ENCODE results near the gene PRR23E.

PRR23E gene

DNA sequence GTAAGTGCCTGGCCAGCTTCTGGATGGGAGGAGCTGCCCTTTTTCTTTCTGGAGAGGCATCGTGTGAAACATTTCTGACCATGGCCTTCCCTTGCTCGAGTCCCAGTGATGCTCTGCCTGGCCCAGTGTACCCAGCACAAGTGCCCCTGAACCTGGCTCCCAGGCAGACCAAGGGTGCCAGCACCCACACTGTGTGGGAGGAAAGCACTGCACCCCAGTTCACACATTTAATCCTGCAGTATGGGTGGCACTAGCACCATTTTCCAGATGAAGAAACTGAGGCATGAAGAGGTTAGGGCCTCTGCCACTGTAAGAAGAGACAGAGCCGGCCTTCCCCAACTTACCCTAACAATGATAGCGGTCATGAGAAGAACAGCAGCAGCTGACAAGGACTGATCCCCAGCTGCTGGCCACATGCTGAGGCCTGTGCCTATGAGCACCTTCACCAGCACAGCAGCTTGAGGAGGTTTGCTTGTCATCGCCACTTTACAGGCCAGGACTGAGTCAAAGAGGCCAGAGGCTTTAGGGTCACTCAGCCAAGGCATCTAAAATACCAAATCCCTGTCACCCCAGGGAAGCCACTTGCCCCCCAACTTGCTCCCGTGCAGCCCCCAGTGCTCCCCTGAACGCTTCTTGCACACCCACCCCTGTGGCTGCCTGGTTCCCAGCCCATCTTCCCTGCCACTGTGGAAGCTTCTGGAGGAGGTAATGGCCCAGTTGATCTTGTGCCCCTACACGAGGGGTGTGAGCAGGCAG, 15.0 kb downstream of the PRR23E start:
- in situ Hi-C loops (cut with HindIII; ENCODE audit: low sequenced_read_pairs) = no loop called here
- TF ChIP-seq, protein P1, sequence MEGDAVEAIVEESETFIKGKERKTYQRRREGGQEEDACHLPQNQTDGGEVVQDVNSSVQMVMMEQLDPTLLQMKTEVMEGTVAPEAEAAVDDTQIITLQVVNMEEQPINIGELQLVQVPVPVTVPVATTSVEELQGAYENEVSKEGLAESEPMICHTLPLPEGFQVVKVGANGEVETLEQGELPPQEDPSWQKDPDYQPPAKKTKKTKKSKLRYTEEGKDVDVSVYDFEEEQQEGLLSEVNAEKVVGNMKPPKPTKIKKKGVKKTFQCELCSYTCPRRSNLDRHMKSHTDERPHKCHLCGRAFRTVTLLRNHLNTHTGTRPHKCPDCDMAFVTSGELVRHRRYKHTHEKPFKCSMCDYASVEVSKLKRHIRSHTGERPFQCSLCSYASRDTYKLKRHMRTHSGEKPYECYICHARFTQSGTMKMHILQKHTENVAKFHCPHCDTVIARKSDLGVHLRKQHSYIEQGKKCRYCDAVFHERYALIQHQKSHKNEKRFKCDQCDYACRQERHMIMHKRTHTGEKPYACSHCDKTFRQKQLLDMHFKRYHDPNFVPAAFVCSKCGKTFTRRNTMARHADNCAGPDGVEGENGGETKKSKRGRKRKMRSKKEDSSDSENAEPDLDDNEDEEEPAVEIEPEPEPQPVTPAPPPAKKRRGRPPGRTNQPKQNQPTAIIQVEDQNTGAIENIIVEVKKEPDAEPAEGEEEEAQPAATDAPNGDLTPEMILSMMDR (IDR thresholded peaks at IDR 0.05; ENCODE audit: low read depth, low read length) = no peak
- H3K4me3 ChIP-seq (ENCODE audit: low read depth, low read length) = no peak overlapping the region
- no peak for DNase-seq (ENCODE audit: low read depth, low spot score)

DNA sequence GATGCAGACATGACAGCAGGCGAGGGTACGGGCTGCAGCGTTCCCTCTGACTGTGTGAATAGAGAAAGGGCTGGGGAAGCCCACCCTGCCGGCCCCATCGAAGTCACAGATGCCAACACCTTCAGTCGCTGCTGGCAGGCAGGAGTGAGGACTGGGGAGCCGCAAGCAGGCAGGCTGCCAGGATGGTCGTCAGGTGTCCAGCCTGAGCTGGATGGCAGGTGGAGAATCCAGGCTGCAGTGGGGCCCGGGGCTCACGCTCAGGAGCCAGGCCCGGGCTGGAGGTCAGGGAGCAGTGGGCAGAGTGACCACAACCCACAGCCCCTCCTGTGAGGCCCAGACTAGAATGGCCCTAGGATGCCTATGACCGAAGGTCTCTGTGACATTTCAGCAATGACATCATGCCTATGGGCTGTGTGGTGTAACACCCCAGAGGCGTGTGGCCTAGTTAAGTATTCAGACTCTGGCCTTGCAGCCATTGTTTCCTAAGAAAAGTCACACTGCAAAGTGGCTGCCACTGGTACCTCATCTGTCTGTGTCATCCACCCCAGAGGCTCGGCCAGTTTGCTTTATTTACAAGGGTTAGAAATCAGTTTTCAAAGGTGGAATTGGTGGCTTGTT, 15.7 kb downstream of the PRR23E start:
- in situ Hi-C loops (cut with HindIII; ENCODE audit: low sequenced_read_pairs) = no loop called here
- no peak overlapping the region for H3K4me3 ChIP-seq (ENCODE audit: low read depth, low read length)
- TF ChIP-seq, protein P1 (IDR thresholded peaks at IDR 0.05; ENCODE audit: low read depth, low read length) = no peak
- DNase-seq (ENCODE audit: low read depth, low spot score) = no peak

DNA sequence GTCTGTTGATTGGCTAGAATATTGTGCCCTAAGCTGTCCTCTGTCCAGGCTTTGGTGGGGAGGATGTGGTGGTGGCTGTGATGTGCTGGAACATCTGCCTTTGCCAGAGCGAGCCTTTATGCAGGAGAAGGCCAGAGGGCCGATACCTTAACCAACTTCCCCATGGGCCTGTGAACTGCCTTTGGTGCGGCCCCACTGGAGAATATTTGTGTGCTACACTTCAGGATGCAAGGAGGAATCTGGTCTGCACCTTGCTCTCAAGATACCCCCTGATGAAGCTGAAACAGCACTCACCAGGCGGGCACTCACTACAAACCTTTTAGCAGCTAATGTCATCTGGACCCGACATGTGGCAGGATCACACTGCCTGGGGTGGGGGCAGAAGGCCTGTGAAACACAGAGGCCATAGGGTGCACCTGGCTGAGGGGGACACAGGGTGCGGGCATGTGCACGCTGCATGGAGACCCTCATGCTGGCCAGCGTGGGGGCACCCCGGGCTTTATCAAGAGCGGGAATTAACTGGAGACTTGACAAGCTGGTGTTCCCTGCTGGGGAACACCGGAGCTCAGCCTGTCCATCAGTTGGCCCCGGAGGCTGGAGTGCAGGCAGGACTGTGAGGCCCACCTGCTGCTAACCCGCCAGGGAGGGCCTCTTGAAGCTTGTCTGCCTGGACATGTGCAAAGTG, 16.4 kb downstream of the PRR23E start:
- in situ Hi-C loops (cut with HindIII; ENCODE audit: low sequenced_read_pairs) = no loop called here
- no peak overlapping the region for H3K4me3 ChIP-seq (ENCODE audit: low read depth, low read length)
- DNase-seq (ENCODE audit: low read depth, low spot score) = no peak
- TF ChIP-seq, protein P1 (IDR thresholded peaks at IDR 0.05; ENCODE audit: low read depth, low read length) = no peak

DNA sequence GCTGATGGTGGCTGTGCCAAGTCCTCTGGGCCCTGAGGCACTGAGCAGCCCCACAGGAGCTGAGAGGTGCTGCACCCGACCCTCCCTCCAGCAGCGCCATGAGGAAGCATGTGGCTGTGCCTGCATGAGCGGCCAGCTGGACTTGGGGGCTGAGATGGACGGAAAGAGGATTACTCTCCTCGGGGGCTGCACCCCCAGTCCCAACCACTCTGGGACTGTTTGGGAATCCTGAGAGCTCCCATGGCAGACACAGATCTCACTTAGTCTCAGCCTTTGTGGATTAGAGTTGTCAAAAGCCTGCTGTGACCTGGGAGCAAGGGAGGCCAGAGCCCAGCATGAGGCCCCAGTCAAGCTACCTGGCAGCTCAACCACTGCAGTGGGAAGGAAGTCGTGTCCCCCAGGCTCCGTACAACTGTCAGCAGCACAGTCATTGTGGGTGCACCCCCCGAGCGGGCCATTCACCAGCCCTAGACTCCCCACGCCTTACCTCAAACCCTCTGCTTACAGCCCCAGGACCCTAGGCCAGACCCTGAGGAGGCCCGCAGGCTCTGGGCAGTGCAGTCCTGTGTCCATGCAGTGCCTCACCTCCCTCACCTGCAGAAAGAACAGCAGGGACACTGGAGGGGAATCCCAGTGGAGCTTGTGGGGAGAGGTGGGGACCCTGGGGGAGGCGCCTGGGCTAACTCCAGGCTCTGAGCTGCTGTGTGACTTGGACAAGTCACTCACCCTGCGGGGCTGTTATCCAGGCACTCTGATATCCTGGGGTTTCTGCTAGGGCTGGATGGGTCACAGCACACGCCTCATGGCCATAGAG, 17.1 kb downstream of the PRR23E start:
- DNase-seq (ENCODE audit: low read depth, low spot score) = no peak
- in situ Hi-C loops (cut with HindIII; ENCODE audit: low sequenced_read_pairs) = no loop called here
- TF ChIP-seq, protein P1 (IDR thresholded peaks at IDR 0.05; ENCODE audit: low read depth, low read length) = no peak
- no peak overlapping the region for H3K4me3 ChIP-seq (ENCODE audit: low read depth, low read length)

DNA sequence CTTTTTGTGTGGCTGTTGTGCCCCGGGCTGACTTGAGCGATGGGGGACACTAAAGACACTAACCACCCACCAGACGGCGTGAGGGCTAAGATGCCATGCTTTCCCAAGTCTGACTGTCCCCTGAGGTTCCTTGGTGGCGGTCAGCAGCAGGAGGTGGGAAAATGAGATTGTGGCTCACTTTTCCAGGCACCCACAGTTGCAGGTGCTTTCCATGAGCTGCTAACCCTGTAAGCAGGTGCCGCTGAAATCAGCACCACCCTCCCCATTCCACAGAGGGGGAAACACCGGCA, 17.7 kb downstream of the PRR23E start:
- TF ChIP-seq, protein P1 (IDR thresholded peaks at IDR 0.05; ENCODE audit: low read depth, low read length) = no peak
- DNase-seq (ENCODE audit: low read depth, low spot score) = no peak
- H3K4me3 ChIP-seq (ENCODE audit: low read depth, low read length) = no peak overlapping the region
- in situ Hi-C loops (cut with HindIII; ENCODE audit: low sequenced_read_pairs) = no loop called here

Data from astrocyte of the spinal cord (primary cell).